IMR-90 (cell line): Measurements from ENCODE around the gene OR10K1.

Experiments
- BHLHE40 ChIP-seq: fragments of 150-350 bp; IDR thresholded peaks from 2 replicates; pipeline ENCODE4 v1.6.1; 2016; ENCODE audit warnings: mild to moderate bottlenecking, low read depth, low read length
- MAZ ChIP-seq: IDR thresholded peaks from 2 replicates; pipeline ENCODE4 v1.6.1; 2012; ENCODE audit warnings: low read depth, mild to moderate bottlenecking, low read length, improper control_type of control experiment, moderate library complexity, borderline replicate concordance
- POLR2A ChIP-seq: IDR thresholded peaks from 2 replicates; pipeline ENCODE4 v1.6.1; 2012; ENCODE audit warnings: mild to moderate bottlenecking, low read depth, low read length
- RAD21 ChIP-seq: IDR thresholded peaks from 2 replicates; pipeline ENCODE4 v1.6.1; 2012; ENCODE audit warnings: low read length, improper control_type of control experiment
- TF ChIP-seq, protein P1 (sequence below): conservative IDR thresholded peaks from 2 replicates; pipeline ENCODE4 v1.5.1; 2012; ENCODE audit warnings: mild to moderate bottlenecking, low read depth, low read length, improper control_type of control experiment

DNA sequence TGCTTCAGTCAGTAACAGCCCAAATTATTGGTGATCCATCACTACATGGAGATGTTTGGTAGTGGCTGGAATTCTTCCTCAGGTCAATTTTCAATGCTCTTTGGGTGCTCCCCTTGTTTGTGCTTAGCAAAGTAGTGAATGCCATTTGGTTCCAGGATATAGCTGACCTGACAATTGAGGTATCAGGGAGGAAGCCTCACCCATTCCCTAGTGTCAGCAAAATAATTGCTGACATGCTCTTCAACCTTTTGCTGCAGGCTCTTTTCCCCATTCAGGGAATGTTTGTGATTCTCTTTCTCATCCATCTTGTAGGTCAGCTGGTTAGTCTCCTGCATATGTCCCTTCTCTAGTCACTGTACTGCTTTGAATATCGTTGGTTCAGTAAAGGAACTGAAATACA lies 7.1 kb upstream of the OR10K1 start:
- TF ChIP-seq, protein P1, sequence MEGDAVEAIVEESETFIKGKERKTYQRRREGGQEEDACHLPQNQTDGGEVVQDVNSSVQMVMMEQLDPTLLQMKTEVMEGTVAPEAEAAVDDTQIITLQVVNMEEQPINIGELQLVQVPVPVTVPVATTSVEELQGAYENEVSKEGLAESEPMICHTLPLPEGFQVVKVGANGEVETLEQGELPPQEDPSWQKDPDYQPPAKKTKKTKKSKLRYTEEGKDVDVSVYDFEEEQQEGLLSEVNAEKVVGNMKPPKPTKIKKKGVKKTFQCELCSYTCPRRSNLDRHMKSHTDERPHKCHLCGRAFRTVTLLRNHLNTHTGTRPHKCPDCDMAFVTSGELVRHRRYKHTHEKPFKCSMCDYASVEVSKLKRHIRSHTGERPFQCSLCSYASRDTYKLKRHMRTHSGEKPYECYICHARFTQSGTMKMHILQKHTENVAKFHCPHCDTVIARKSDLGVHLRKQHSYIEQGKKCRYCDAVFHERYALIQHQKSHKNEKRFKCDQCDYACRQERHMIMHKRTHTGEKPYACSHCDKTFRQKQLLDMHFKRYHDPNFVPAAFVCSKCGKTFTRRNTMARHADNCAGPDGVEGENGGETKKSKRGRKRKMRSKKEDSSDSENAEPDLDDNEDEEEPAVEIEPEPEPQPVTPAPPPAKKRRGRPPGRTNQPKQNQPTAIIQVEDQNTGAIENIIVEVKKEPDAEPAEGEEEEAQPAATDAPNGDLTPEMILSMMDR = no peak
- TF ChIP-seq RAD21 (no peak), MAZ (no peak), BHLHE40 (no peak), POLR2A (no peak)
